ENCODE data around the gene GRK5. TPM values are rescaled to one million over a fixed set of nuclear protein-coding genes. Genes with fewer than 3 reads are reported as not detected.

GRK5 gene
- total RNA-seq, 1 experiment from 2014 or later = 58.2 TPM

DNA sequence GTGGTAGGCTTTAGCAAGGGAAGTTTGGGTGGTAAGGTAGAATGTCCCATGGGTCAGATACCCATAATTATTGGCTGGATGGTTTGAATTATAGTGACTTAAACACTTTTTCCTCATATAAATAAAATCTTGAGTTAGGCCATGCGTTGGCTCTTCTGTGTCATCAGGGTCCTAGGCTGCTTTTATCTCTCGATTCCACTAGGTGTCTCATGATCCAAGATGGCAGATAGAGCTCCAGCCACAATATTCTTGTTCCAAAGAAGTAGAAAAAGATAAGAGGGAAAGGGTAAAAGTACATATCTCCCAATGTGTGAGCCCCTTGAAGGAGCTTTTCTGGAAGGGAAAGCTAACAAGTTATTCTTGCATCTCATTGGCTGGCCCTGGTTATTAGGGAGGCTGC is 144.7 kb downstream of the GRK5 start:
- TF ChIP-seq EZH2 (IDR thresholded peaks at IDR 0.05; ENCODE audit: borderline replicate concordance, low read depth, low read length, poor library complexity, severe bottlenecking) = no peak
- TF ChIP-seq, protein P1, sequence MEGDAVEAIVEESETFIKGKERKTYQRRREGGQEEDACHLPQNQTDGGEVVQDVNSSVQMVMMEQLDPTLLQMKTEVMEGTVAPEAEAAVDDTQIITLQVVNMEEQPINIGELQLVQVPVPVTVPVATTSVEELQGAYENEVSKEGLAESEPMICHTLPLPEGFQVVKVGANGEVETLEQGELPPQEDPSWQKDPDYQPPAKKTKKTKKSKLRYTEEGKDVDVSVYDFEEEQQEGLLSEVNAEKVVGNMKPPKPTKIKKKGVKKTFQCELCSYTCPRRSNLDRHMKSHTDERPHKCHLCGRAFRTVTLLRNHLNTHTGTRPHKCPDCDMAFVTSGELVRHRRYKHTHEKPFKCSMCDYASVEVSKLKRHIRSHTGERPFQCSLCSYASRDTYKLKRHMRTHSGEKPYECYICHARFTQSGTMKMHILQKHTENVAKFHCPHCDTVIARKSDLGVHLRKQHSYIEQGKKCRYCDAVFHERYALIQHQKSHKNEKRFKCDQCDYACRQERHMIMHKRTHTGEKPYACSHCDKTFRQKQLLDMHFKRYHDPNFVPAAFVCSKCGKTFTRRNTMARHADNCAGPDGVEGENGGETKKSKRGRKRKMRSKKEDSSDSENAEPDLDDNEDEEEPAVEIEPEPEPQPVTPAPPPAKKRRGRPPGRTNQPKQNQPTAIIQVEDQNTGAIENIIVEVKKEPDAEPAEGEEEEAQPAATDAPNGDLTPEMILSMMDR (conservative IDR thresholded peaks at IDR 0.05; ENCODE audit: low read depth, low read length) = no peak
- no TSS peak for BruUV-seq (replicated peaks)
- Histone ChIP-seq H3K27me3 (replicated peaks; ENCODE audit: insufficient read depth, low read depth, low read length, poor library complexity) (no peaks in the 10 kb centered on the region), H3K9me3 (ENCODE audit: low read depth, low read length, poor library complexity, severe bottlenecking) (peaks cover 19% of the 10 kb centered on the region), H3K36me3 (ENCODE audit: insufficient read depth, low read length, poor library complexity, severe bottlenecking) (peaks cover 20% of the 10 kb centered on the region), H3K4me1 (ENCODE audit: insufficient read depth, low read length, poor library complexity, severe bottlenecking) (peaks cover 25% of the 10 kb centered on the region), H3K27ac (ENCODE audit: low read depth, low read length, poor library complexity, severe bottlenecking) (no peak overlapping the region), H3K4me3 (ENCODE audit: low read depth, low read length, poor library complexity, severe bottlenecking) (no peak overlapping the region)
- ChIA-PET POLR2A (ENCODE audit: low non-redundant PET) (no interaction called here), CTCF (interaction anchor here (0.5 kb wide), 1 partner anchor 143 kb away, joined by 3 read pairs; no protein-coding TSS in a partner anchor)
- DNase-seq (ENCODE audit: low spot score) = no peak
- intact Hi-C loops (cut with micrococcal nuclease; ENCODE audit: unreplicated experiment) = no loop called here

DNA sequence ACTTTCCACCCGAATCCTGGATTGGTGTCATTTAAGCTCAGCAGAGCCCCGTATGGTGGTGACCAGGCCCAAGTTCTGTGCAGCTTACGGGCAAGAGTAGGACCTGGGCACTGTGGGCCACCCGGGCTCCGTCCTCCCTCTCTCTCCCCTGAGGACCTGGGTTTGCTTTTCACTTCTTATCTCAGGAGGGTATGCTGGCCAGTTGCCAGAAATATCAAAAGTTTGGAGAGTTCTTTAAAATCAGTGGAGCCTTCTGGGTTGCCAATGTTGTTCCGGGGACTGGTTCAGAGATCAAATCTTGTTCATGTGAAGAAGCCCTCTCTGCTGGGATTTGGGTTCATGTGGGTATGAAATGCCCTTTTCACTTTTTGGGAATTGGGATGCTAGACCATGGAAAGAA is 145.4 kb downstream of the GRK5 start:
- Histone ChIP-seq H3K36me3 (ENCODE audit: insufficient read depth, low read length, poor library complexity, severe bottlenecking) (peaks cover 20% of the 10 kb centered on the region), H3K4me1 (ENCODE audit: insufficient read depth, low read length, poor library complexity, severe bottlenecking) (peaks cover 17% of the 10 kb centered on the region), H3K27ac (ENCODE audit: low read depth, low read length, poor library complexity, severe bottlenecking) (no peak overlapping the region), H3K9me3 (ENCODE audit: low read depth, low read length, poor library complexity, severe bottlenecking) (peaks cover 19% of the 10 kb centered on the region), H3K4me3 (ENCODE audit: low read depth, low read length, poor library complexity, severe bottlenecking) (no peak overlapping the region), H3K27me3 (replicated peaks; ENCODE audit: insufficient read depth, low read depth, low read length, poor library complexity) (no peaks in the 10 kb centered on the region)
- DNase-seq (ENCODE audit: low spot score) = no peak
- ChIA-PET POLR2A (ENCODE audit: low non-redundant PET) (no interaction called here), CTCF (no interaction called here)
- BruUV-seq (replicated peaks) = no TSS peak
- intact Hi-C loops (cut with micrococcal nuclease; ENCODE audit: unreplicated experiment) = no loop called here
- TF ChIP-seq, protein P1 (conservative IDR thresholded peaks at IDR 0.05; ENCODE audit: low read depth, low read length) = no peak
- TF ChIP-seq EZH2 (IDR thresholded peaks at IDR 0.05; ENCODE audit: borderline replicate concordance, low read depth, low read length, poor library complexity, severe bottlenecking) = no peak

DNA sequence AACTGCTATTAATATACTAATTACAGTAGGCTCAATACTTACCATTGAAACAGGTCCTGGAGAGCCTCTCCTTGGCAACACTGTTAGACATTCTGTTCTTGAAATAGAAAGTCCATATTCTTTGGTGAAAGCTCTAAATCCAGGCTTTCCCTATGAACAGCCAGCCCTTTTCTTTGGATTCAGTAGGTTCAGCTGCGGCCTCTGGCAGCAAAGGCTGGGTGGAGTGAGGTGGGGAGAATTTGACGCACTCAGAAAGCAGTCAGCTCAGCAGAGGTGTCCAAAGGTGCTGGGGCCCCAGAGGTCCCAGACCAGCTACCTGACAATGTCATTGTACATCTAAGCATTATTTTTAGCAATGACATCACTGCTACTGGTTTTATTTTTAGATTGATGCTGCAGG is 146.1 kb downstream of the GRK5 start:
- no peaks in the 10 kb centered on the region for H3K27me3 ChIP-seq (replicated peaks; ENCODE audit: insufficient read depth, low read depth, low read length, poor library complexity)
- CTCF ChIA-PET = no interaction called here
- H3K36me3 ChIP-seq (ENCODE audit: insufficient read depth, low read length, poor library complexity, severe bottlenecking) = peaks cover 20% of the 10 kb centered on the region
- peaks cover 19% of the 10 kb centered on the region for H3K9me3 ChIP-seq (ENCODE audit: low read depth, low read length, poor library complexity, severe bottlenecking)
- no TSS peak for BruUV-seq (replicated peaks)
- H3K4me3 ChIP-seq (ENCODE audit: low read depth, low read length, poor library complexity, severe bottlenecking) = no peak overlapping the region
- POLR2A ChIA-PET (ENCODE audit: low non-redundant PET) = no interaction called here
- TF ChIP-seq, protein P1 (conservative IDR thresholded peaks at IDR 0.05; ENCODE audit: low read depth, low read length) = no peak
- no peak for TF ChIP-seq EZH2 (IDR thresholded peaks at IDR 0.05; ENCODE audit: borderline replicate concordance, low read depth, low read length, poor library complexity, severe bottlenecking)
- no peak overlapping the region for H3K27ac ChIP-seq (ENCODE audit: low read depth, low read length, poor library complexity, severe bottlenecking)
- intact Hi-C loops (cut with micrococcal nuclease; ENCODE audit: unreplicated experiment) = no loop called here
- no peak for DNase-seq (ENCODE audit: low spot score)
- peaks cover 11% of the 10 kb centered on the region for H3K4me1 ChIP-seq (ENCODE audit: insufficient read depth, low read length, poor library complexity, severe bottlenecking)
